Nephron (organoid): ENCODE measurements around the gene DPM2.

ENCODE experiments used
- H3K27ac Mint-ChIP-seq, 3 experiments: 2 replicates each; pipeline ENCODE4 v1.8.0; 2020; ENCODE audit warnings: mixed read lengths in 3 of 3, mild to moderate bottlenecking in 2 of 3, moderate library complexity in 1 of 3
- H3K27me3 Mint-ChIP-seq: 2 replicates; pipeline ENCODE4 v1.8.0; 2021; ENCODE audit warnings: low read depth, mild to moderate bottlenecking, moderate library complexity, mixed read lengths
- H3K36me3 Mint-ChIP-seq: 2 replicates; pipeline ENCODE4 v1.8.0; 2020; ENCODE audit warnings: low read depth, mixed read lengths
- H3K4me1 Mint-ChIP-seq: 2 replicates; pipeline ENCODE4 v1.8.0; 2020; ENCODE audit warnings: mixed read lengths
- H3K4me3 Mint-ChIP-seq, 3 experiments: 2 replicates each; pipeline ENCODE4 v1.8.0; 2020; ENCODE audit warnings: mild to moderate bottlenecking in 3 of 3, mixed read lengths in 3 of 3, moderate library complexity in 2 of 3
- H3K9me3 Mint-ChIP-seq: 2 replicates; pipeline ENCODE4 v1.8.0; 2020; ENCODE audit warnings: mixed read lengths
- TF ChIP-seq, protein P1 (sequence below), 3 experiments: fragments of 200-600 bp; sonication (generic); IDR thresholded peaks; one replicate each; pipeline ENCODE4 v1.5.0; 2021; ENCODE audit warnings: antibody characterized with exemption in 3 of 3; ENCODE audit not compliant: unreplicated experiment in 3 of 3

Gene DPM2

DNA sequence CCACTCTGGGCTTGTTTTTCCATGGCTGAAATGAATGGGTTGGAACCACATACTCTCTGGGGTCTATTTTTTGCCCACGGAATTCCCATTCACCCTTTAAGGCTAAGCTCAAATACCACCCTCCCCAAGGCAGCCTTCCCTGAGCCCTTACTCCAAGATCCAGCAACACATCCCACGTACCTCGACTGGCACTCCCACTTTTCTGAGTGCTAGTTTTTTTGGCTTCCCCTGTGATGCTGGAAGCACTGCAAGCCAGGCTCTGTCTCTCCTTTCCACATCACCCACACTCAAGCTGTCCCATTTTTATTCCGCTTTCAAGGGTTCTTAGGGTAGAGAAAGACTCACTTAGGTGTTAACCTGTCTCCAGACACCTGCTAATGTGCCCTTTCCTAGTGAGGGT is 44.3 kb downstream of the DPM2 start:
- H3K4me1 Mint-ChIP-seq = peaks cover 13% of the 10 kb centered on the region
- no peaks in the 10 kb centered on the region for H3K9me3 Mint-ChIP-seq
- H3K4me3 Mint-ChIP-seq = no peak overlapping the region
- TF ChIP-seq, protein P1, sequence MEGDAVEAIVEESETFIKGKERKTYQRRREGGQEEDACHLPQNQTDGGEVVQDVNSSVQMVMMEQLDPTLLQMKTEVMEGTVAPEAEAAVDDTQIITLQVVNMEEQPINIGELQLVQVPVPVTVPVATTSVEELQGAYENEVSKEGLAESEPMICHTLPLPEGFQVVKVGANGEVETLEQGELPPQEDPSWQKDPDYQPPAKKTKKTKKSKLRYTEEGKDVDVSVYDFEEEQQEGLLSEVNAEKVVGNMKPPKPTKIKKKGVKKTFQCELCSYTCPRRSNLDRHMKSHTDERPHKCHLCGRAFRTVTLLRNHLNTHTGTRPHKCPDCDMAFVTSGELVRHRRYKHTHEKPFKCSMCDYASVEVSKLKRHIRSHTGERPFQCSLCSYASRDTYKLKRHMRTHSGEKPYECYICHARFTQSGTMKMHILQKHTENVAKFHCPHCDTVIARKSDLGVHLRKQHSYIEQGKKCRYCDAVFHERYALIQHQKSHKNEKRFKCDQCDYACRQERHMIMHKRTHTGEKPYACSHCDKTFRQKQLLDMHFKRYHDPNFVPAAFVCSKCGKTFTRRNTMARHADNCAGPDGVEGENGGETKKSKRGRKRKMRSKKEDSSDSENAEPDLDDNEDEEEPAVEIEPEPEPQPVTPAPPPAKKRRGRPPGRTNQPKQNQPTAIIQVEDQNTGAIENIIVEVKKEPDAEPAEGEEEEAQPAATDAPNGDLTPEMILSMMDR (IDR thresholded peaks at IDR 0.05; ENCODE audit: unreplicated experiment in 3 of 3) = no peak
- no peak overlapping the region for H3K27ac Mint-ChIP-seq
- H3K27me3 Mint-ChIP-seq = no peaks in the 10 kb centered on the region
- H3K36me3 Mint-ChIP-seq = peaks cover 74% of the 10 kb centered on the region

GRCh38 chr9:127892831-127893230 is 44.8 kb downstream of the DPM2 start:
- Mint-ChIP-seq H3K27me3 (no peaks in the 10 kb centered on the region), H3K4me1 (peaks cover 10% of the 10 kb centered on the region), H3K4me3 (no peak overlapping the region), H3K27ac (peak overlapping the region in 2 of 3 experiments; percentile 52 to 54), H3K36me3 (peaks cover 77% of the 10 kb centered on the region), H3K9me3 (no peaks in the 10 kb centered on the region)
- TF ChIP-seq, protein P1 (IDR thresholded peaks at IDR 0.05; ENCODE audit: unreplicated experiment in 3 of 3) = no peak

DNA sequence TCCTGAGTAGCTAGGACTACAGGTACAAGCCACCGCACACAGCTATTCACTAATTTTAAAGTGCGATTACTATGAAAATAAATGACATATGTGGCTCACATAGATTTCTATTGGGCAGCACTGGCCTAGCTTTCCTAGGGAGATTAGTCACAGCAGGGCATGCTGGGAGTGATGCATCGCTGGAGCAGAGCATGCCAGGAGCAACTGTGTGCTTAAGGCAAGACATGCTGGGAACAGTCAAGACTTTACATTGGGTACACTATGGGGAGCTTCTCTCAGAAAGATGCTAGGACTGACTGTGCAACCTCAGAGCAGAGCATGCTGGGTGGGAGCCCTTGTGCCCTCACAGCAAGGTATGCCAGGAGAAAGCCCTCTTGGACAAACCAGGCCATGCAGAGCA is 47.6 kb downstream of the DPM2 start:
- Mint-ChIP-seq H3K4me3 (no peak overlapping the region), H3K27ac (no peak overlapping the region), H3K27me3 (no peaks in the 10 kb centered on the region), H3K4me1 (no peaks in the 10 kb centered on the region), H3K9me3 (no peaks in the 10 kb centered on the region), H3K36me3 (peaks cover 75% of the 10 kb centered on the region)
- TF ChIP-seq, protein P1 (IDR thresholded peaks at IDR 0.05; ENCODE audit: unreplicated experiment in 3 of 3) = no peak

- H3K4me3 Mint-ChIP-seq = no peak overlapping the region
- peak overlapping the region in 1 of 3 experiments; percentile 52 for H3K27ac Mint-ChIP-seq
- peaks cover 64% of the 10 kb centered on the region for H3K36me3 Mint-ChIP-seq
- H3K4me1 Mint-ChIP-seq = peaks cover 10% of the 10 kb centered on the region
- no peaks in the 10 kb centered on the region for H3K9me3 Mint-ChIP-seq
- TF ChIP-seq, protein P1 (IDR thresholded peaks at IDR 0.05; ENCODE audit: unreplicated experiment in 3 of 3) = peak in 1 of 3 experiments; percentile 15
- H3K27me3 Mint-ChIP-seq = no peaks in the 10 kb centered on the region
Observed at GRCh38 chr9:127887792-127888191, 49.9 kb downstream of the DPM2 start.

DNA sequence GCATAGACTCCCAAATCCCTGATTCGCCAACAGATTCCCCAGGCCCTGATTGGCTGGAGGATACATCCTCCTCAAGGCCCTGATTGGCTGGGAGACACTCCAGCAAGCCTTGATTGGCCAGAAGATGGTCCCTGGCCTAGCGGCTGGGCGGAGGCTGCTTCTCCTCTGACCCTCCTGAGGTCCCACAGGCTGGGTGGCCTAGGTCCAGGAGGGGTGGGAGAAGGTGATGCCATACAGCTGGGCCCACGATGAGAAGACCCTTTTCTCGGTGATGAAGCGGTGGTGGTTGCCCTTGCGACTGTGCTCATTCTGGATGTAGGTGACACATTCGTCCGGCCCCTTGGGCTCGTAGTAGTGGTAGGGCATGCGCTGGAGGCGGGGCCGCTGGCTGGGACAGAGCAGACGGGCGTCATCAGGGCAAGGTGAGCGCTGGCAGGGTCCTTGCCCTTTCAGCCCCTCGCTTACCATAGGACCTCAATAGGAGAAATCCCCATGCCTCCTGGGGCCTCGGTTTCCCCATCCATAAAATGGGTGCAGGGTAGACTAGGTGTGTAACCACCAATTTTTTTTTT is 51.2 kb downstream of the DPM2 start:
- Mint-ChIP-seq H3K27me3 (no peaks in the 10 kb centered on the region), H3K4me3 (no peak overlapping the region), H3K9me3 (no peaks in the 10 kb centered on the region), H3K27ac (peak overlapping the region in 1 of 3 experiments; percentile 61), H3K36me3 (peaks cover 54% of the 10 kb centered on the region), H3K4me1 (peaks cover 10% of the 10 kb centered on the region)
- TF ChIP-seq, protein P1 (IDR thresholded peaks at IDR 0.05; ENCODE audit: unreplicated experiment in 3 of 3) = no peak
